GM18502 (cell line): ENCODE measurements around the gene EXOSC10.
"Not testable (repeated sequence)": the region's sequence is repeated elsewhere in the genome, so short reads cannot be mapped to it uniquely, and the experiment has no call there.

Experiments used
- ATAC-seq: cut with Tn5 transposase; IDR thresholded peaks from one replicate; pipeline ENCODE4 v1.9.1; 2021; ENCODE audit warnings: mild to moderate bottlenecking; ENCODE audit not compliant: unreplicated experiment, poor library complexity

The EXOSC10 gene

DNA sequence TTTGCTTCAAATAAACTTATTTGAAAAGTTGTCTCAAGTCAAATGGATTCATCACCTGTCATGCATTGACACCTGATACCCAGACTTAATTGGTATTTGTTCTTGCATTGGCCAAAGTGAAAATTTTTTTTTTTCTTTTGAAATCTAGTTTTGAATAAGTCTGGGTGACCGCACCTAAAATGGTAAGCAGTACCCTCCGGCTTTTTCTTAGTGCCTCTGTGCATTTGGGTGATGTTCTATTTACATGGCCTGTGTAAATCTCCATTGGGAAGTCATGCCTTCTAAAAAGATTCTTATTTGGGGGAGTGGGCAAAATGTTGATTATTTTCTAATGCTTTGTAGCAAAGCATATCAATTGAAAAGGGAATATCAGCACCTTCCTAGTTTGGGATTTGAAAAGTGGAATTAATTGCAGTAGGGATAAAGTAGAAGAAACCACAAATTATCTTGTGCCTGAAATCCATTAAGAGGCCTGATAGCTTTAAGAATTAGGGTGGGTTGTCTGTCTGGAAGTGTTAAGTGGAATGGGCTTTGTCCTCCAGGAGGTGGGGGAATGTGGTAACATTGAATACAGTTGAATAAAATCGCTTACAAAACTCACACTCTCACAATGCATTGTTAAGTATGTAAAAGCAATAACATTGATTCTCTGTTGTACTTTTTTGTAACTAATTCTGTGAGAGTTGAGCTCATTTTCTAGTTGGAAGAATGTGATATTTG is 75.4 kb downstream of the EXOSC10 start:
- ATAC-seq = no peak

DNA sequence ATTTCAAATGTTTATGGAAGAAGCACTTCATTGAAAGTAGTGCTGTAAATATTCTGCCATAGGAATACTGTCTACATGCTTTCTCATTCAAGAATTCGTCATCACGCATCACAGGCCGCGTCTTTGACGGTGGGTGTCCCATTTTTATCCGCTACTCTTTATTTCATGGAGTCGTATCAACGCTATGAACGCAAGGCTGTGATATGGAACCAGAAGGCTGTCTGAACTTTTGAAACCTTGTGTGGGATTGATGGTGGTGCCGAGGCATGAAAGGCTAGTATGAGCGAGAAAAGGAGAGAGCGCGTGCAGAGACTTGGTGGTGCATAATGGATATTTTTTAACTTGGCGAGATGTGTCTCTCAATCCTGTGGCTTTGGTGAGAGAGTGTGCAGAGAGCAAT is 76.5 kb downstream of the EXOSC10 start:
- ATAC-seq = no peak

DNA sequence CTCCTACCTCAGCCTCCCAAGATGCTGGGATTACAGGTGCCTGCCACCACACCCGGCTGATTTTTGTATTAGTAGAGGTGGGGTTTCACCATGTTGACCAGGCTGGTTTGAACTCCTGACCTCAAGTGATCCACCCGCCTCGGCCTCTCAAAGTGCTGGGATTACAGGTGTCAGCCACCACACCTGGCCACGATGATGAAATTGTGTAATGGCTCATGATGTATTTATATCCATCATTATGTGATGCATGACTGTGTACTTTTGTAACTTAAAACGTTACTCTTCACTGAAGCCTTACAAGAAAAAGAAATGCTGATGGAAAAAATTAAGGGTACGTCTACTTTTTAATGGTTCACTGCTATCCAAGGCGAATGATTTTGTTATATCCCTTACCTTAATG is 79.7 kb downstream of the EXOSC10 start:
- no peak for ATAC-seq

DNA sequence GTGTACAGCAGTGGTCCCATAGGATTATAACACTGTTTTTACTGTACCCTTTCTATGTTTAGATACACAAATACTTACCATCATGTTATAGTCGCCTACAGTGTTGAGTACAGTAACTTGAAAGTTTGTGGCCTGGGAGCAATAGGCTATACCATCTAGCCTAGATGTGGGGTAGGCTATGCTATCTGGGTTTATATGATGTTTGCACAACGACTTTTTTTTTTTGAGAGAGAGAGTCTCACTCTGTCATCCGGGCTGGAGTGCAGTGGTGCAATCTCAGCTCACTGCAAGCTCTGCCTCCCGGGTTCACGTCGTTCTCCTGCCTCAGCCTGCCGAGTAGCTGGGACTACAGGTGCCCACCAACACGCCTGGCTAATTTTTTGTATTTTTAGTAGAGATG is 80.3 kb downstream of the EXOSC10 start:
- not testable (repeated sequence) for ATAC-seq
